Measurements from ENCODE around the gene TIAM2. TPM values are rescaled to one million over a fixed set of nuclear protein-coding genes. Genes with fewer than 3 reads are reported as not detected.

TIAM2 gene
- total RNA-seq, 1 donor from 2014 or later = 18.1 TPM

DNA sequence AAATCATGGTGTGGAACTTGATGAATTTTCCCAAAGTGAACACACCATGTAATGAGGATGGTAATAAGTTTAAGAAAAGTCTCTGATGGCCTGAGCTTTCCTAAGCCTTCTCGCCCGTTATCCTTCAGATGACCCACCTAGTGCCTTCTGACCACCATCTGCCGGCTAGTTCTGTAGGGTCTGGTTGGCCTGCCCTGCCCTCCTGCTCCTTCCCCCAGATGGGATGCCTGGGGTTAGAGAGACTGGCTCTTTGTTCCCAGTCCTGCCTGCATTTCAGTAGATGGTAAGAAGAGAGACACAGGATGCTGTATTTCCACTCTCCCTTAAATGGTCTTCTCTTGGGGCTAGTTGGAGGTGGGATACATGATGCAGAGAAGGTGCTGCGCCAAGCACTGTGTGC lies 43.0 kb downstream of the TIAM2 start:
- H3K4me1 Mint-ChIP-seq = peaks cover 18% of the 10 kb centered on the region
- no peak overlapping the region for H3K4me3 Mint-ChIP-seq
- no peaks in the 10 kb centered on the region for H3K9me3 Mint-ChIP-seq
- peaks cover 3% of the 10 kb centered on the region for H3K36me3 Mint-ChIP-seq
- no peaks in the 10 kb centered on the region for H3K27me3 Mint-ChIP-seq (ENCODE audit: low read depth)
- TF ChIP-seq, protein P1, sequence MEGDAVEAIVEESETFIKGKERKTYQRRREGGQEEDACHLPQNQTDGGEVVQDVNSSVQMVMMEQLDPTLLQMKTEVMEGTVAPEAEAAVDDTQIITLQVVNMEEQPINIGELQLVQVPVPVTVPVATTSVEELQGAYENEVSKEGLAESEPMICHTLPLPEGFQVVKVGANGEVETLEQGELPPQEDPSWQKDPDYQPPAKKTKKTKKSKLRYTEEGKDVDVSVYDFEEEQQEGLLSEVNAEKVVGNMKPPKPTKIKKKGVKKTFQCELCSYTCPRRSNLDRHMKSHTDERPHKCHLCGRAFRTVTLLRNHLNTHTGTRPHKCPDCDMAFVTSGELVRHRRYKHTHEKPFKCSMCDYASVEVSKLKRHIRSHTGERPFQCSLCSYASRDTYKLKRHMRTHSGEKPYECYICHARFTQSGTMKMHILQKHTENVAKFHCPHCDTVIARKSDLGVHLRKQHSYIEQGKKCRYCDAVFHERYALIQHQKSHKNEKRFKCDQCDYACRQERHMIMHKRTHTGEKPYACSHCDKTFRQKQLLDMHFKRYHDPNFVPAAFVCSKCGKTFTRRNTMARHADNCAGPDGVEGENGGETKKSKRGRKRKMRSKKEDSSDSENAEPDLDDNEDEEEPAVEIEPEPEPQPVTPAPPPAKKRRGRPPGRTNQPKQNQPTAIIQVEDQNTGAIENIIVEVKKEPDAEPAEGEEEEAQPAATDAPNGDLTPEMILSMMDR (IDR thresholded peaks at IDR 0.05; ENCODE audit: unreplicated experiment) = no peak
- DNase-seq (ENCODE audit: low spot score in 2 of 2, unreplicated experiment in 2 of 2) = no peak
- no peak overlapping the region for H3K27ac Mint-ChIP-seq

- no peak overlapping the region for H3K4me3 Mint-ChIP-seq
- no peaks in the 10 kb centered on the region for H3K9me3 Mint-ChIP-seq
- no peak overlapping the region for H3K27ac Mint-ChIP-seq
- TF ChIP-seq, protein P1 (IDR thresholded peaks at IDR 0.05; ENCODE audit: unreplicated experiment) = no peak
- peaks cover 14% of the 10 kb centered on the region for H3K4me1 Mint-ChIP-seq
- peaks cover 3% of the 10 kb centered on the region for H3K36me3 Mint-ChIP-seq
- H3K27me3 Mint-ChIP-seq (ENCODE audit: low read depth) = no peaks in the 10 kb centered on the region
- no peak for DNase-seq (ENCODE audit: low spot score in 2 of 2, unreplicated experiment in 2 of 2)
Measured at GRCh38 chr6:155038527-155038926, 43.4 kb downstream of the TIAM2 start.

DNA sequence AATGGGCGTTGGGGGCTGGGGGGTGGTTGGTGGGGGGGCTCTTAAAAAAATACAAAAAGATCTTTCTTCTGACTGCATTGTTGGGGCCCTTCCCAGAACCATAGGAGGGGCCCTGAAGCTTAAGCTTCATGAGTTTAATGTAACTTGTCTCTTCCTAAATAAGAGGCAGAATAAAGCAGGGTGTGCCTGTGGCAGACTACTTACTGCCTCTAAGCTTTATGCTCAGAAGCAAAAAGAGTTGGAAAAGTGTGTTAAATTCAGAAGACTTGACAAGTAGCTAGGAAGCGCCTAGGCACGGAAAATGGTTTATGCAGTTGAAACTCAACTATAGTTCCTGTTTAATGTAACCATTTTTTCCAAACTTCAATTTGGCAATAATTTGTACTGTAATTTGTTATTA lies 44.5 kb downstream of the TIAM2 start:
- TF ChIP-seq, protein P1 (IDR thresholded peaks at IDR 0.05; ENCODE audit: unreplicated experiment) = no peak
- DNase-seq (ENCODE audit: low spot score in 2 of 2, unreplicated experiment in 2 of 2) = no peak
- Mint-ChIP-seq H3K9me3 (no peaks in the 10 kb centered on the region), H3K36me3 (peaks cover under 1% of the 10 kb centered on the region), H3K4me1 (peaks cover 12% of the 10 kb centered on the region), H3K27ac (no peak overlapping the region), H3K27me3 (ENCODE audit: low read depth) (no peaks in the 10 kb centered on the region), H3K4me3 (no peak overlapping the region)

- TF ChIP-seq, protein P1 (IDR thresholded peaks at IDR 0.05; ENCODE audit: unreplicated experiment) = no peak
- Mint-ChIP-seq H3K27me3 (ENCODE audit: low read depth) (no peaks in the 10 kb centered on the region), H3K9me3 (no peaks in the 10 kb centered on the region), H3K36me3 (no peaks in the 10 kb centered on the region), H3K27ac (no peak overlapping the region), H3K4me1 (peaks cover 12% of the 10 kb centered on the region), H3K4me3 (no peak overlapping the region)
- DNase-seq (ENCODE audit: low spot score in 2 of 2, unreplicated experiment in 2 of 2) = no peak
Measured at GRCh38 chr6:155040154-155040553, 45.0 kb downstream of the TIAM2 start.

- Mint-ChIP-seq H3K4me3 (no peak overlapping the region), H3K27me3 (ENCODE audit: low read depth) (no peaks in the 10 kb centered on the region), H3K27ac (no peak overlapping the region), H3K9me3 (no peaks in the 10 kb centered on the region), H3K4me1 (peaks cover 12% of the 10 kb centered on the region), H3K36me3 (no peaks in the 10 kb centered on the region)
- TF ChIP-seq, protein P1 (IDR thresholded peaks at IDR 0.05; ENCODE audit: unreplicated experiment) = no peak
- no peak for DNase-seq (ENCODE audit: low spot score in 2 of 2, unreplicated experiment in 2 of 2)
Measured at GRCh38 chr6:155040901-155041650, 46.0 kb downstream of the TIAM2 start.

Data from mesothelial cell of epicardium (in vitro differentiated cells).